ENCODE data around the gene NRIP2.

Gene NRIP2

DNA sequence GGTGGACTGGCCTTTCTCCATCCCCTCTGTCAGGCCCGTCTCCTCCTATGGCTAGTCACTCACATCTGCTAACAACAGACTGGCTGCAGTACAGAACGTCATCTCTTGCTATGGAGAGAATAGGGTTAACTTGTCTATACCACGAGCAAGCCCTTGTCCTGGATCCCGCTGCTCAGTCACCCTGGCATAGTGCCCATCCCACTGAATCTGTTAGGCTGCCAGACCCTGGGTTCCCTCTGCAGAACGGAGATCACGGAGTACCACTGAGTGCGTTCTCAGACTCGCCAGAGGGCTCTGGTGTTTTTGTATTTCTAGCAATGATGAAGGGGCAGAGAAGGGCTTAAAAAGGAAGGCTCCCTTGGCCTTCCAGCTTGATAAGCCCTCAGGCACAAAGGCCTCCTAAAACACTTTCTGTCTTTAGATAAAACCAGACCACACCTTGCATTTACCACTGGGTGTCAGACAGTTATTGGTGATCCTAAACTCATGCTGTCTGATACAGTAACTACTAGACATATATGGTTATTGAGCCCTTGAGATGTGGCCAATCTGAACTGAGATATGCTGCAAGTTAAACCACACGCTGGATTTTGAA lies 6.3 kb upstream of the NRIP2 start:
- H3K27me3 ChIP-seq (ENCODE audit: insufficient read depth, poor library complexity, severe bottlenecking), result no peaks in the 10 kb centered on the region
- no peak overlapping the region for H3K4me3 ChIP-seq (replicated peaks; ENCODE audit: insufficient read depth, low read length)
- no peak for TF ChIP-seq GABPA (IDR thresholded peaks at IDR 0.05; ENCODE audit: low read depth)
- TF ChIP-seq, protein P1, sequence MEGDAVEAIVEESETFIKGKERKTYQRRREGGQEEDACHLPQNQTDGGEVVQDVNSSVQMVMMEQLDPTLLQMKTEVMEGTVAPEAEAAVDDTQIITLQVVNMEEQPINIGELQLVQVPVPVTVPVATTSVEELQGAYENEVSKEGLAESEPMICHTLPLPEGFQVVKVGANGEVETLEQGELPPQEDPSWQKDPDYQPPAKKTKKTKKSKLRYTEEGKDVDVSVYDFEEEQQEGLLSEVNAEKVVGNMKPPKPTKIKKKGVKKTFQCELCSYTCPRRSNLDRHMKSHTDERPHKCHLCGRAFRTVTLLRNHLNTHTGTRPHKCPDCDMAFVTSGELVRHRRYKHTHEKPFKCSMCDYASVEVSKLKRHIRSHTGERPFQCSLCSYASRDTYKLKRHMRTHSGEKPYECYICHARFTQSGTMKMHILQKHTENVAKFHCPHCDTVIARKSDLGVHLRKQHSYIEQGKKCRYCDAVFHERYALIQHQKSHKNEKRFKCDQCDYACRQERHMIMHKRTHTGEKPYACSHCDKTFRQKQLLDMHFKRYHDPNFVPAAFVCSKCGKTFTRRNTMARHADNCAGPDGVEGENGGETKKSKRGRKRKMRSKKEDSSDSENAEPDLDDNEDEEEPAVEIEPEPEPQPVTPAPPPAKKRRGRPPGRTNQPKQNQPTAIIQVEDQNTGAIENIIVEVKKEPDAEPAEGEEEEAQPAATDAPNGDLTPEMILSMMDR (IDR thresholded peaks at IDR 0.05; ENCODE audit: insufficient read depth, low read length), result no peak
- no peak for TF ChIP-seq SPI1 (IDR thresholded peaks at IDR 0.05; ENCODE audit: borderline replicate concordance, low read depth)
- TF ChIP-seq POLR2AphosphoS5 (IDR thresholded peaks at IDR 0.05; ENCODE audit: low read depth), result no peak
- TF ChIP-seq, protein P2, sequence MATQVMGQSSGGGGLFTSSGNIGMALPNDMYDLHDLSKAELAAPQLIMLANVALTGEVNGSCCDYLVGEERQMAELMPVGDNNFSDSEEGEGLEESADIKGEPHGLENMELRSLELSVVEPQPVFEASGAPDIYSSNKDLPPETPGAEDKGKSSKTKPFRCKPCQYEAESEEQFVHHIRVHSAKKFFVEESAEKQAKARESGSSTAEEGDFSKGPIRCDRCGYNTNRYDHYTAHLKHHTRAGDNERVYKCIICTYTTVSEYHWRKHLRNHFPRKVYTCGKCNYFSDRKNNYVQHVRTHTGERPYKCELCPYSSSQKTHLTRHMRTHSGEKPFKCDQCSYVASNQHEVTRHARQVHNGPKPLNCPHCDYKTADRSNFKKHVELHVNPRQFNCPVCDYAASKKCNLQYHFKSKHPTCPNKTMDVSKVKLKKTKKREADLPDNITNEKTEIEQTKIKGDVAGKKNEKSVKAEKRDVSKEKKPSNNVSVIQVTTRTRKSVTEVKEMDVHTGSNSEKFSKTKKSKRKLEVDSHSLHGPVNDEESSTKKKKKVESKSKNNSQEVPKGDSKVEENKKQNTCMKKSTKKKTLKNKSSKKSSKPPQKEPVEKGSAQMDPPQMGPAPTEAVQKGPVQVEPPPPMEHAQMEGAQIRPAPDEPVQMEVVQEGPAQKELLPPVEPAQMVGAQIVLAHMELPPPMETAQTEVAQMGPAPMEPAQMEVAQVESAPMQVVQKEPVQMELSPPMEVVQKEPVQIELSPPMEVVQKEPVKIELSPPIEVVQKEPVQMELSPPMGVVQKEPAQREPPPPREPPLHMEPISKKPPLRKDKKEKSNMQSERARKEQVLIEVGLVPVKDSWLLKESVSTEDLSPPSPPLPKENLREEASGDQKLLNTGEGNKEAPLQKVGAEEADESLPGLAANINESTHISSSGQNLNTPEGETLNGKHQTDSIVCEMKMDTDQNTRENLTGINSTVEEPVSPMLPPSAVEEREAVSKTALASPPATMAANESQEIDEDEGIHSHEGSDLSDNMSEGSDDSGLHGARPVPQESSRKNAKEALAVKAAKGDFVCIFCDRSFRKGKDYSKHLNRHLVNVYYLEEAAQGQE (IDR thresholded peaks at IDR 0.05; ENCODE audit: insufficient replicate concordance, low read depth), result no peak
- H3K27ac ChIP-seq (replicated peaks), result no peak overlapping the region
- no peak for DNase-seq (ENCODE audit: low read depth in 1 of 2, low spot score in 1 of 2)

DNA sequence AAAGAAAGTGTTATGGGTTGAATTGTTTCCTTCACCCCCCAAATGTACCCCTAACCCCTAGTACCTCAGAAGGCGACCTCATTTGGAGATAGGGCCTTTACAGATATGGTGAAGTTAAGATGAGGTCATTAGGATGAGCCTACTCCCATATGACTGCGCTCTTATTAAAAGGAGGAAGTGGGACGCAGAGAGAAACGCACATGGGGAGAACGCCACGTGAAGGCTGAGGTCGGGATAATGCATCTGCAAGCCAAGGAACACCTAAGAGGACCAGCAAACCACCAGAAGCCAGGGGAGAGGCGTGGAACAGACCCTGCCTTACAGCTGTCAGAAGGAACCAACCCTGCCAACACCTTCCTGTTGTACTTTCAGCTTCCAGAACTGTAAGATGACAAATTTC lies 1.7 kb upstream of the NRIP2 start:
- TF ChIP-seq, protein P2 (IDR thresholded peaks at IDR 0.05; ENCODE audit: insufficient replicate concordance, low read depth), result no peak
- TF ChIP-seq POLR2AphosphoS5 (IDR thresholded peaks at IDR 0.05; ENCODE audit: low read depth) (peak; percentile 81), GABPA (IDR thresholded peaks at IDR 0.05; ENCODE audit: low read depth) (no peak), SPI1 (IDR thresholded peaks at IDR 0.05; ENCODE audit: borderline replicate concordance, low read depth) (peak; percentile 98)
- TF ChIP-seq, protein P1 (IDR thresholded peaks at IDR 0.05; ENCODE audit: insufficient read depth, low read length), result no peak

DNA sequence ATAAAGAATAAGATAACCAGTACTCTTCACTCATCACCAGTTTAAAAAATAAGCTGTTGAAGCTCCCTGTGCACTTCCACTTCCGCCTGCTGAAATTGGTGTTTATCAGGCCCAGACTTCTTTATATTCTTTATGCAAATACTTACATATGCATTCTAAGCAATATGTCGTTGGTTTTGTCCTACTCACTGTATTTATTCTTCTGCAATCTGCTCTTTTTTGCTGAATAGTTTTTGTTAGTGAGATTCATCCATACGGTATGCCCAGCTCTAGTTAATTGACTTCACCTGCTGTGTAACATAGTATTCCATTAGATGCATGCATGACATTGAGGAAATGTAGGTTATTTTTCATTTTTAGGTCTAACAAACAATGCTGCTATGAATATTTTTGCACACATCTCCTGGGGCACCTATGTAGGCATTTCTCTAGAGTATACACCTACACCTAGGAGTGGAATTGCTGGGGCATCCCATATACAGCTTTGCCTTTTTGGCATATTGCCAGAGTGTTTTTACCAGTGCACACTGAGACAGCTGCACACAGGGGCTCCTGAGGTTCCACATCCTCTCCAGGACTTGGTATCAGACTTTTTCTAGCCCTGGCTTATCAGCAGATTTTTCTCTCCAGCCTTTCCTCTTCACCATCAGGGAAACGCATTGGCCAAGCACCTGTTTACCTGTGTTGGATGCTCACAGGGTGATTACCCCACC lies 1.0 kb upstream of the NRIP2 start:
- peak in 1 of 2 experiments; percentile 7 for DNase-seq (ENCODE audit: low read depth in 1 of 2, low spot score in 1 of 2)
- TF ChIP-seq GABPA (IDR thresholded peaks at IDR 0.05; ENCODE audit: low read depth), result no peak
- TF ChIP-seq, protein P2 (IDR thresholded peaks at IDR 0.05; ENCODE audit: insufficient replicate concordance, low read depth), result no peak
- H3K27me3 ChIP-seq (ENCODE audit: insufficient read depth, poor library complexity, severe bottlenecking), result no peaks in the 10 kb centered on the region
- peak overlapping the region; percentile 62 for H3K27ac ChIP-seq (replicated peaks)
- H3K4me3 ChIP-seq (replicated peaks; ENCODE audit: insufficient read depth, low read length), result no peak overlapping the region

More for the DNA sequence above, 1.7 kb upstream of the NRIP2 start:
- 0 out of 2 replicates have a peak overlapping the region, but pooled peaks have one; percentile 19 for H3K4me3 ChIP-seq (replicated peaks; ENCODE audit: insufficient read depth, low read length)
- peak; percentile 49 to 80 for DNase-seq (ENCODE audit: low read depth in 1 of 2, low spot score in 1 of 2)
- H3K27me3 ChIP-seq (ENCODE audit: insufficient read depth, poor library complexity, severe bottlenecking), result no peaks in the 10 kb centered on the region
- H3K27ac ChIP-seq (replicated peaks), result peak overlapping the region; percentile 62

Measured in HL-60 (cell line).